Astrocyte of the spinal cord (primary cell): Measurements from ENCODE around the gene DPH1.

Source experiments
- DNase-seq: peaks from one replicate; pipeline ENCODE4 v3.0.0; 2011; ENCODE audit warnings: low read depth, low spot score
- H3K4me3 ChIP-seq: 2 replicates; pipeline ENCODE4 v1.5.1; 2011; ENCODE audit warnings: low read depth, mild to moderate bottlenecking, low read length, moderate library complexity
- in situ Hi-C: cut with HindIII; loops from 2 replicates; pipeline ENCODE4 v1.10.0; 2017; ENCODE audit warnings: low sequenced_read_pairs
- TF ChIP-seq, protein P1 (sequence below): IDR thresholded peaks from 2 replicates; pipeline ENCODE4 v1.5.1; 2012; ENCODE audit warnings: low read depth, mild to moderate bottlenecking, low read length, inconsistent platforms

The DPH1 gene

DNA sequence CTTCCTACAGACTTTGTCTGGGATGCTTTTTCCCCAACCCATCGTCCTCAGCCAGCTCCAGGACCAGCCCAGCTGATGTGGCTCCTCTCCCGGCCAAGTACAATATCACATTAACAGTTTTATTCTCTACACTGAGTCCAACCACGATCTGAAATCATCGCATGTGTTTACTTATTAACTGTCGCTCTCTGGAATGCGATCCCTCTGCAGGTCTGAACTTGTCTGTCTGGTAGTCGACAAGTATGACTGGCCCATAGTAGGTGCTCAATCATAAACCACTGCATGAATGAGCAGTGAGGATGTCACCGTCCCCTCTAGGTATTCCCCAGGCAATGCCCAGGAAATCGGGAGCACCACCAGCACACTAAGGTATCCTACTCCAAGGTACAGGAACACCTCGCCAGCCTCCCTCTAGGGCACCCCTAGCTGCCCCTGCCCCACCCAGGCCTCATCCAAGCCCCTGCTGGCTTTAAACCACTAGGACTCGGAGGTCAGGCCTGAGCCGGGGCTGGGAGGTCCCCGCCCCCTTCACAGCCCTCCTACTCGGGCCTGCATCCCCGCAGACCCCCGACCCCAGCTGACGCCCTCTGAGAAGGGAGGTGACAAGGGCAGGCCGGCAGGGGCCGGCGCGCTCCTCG, 32.5 kb upstream of the DPH1 start:
- DNase-seq, result no peak
- TF ChIP-seq, protein P1, sequence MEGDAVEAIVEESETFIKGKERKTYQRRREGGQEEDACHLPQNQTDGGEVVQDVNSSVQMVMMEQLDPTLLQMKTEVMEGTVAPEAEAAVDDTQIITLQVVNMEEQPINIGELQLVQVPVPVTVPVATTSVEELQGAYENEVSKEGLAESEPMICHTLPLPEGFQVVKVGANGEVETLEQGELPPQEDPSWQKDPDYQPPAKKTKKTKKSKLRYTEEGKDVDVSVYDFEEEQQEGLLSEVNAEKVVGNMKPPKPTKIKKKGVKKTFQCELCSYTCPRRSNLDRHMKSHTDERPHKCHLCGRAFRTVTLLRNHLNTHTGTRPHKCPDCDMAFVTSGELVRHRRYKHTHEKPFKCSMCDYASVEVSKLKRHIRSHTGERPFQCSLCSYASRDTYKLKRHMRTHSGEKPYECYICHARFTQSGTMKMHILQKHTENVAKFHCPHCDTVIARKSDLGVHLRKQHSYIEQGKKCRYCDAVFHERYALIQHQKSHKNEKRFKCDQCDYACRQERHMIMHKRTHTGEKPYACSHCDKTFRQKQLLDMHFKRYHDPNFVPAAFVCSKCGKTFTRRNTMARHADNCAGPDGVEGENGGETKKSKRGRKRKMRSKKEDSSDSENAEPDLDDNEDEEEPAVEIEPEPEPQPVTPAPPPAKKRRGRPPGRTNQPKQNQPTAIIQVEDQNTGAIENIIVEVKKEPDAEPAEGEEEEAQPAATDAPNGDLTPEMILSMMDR, result no peak
- H3K4me3 ChIP-seq, result no peak overlapping the region
- in situ Hi-C loops, result no loop called here

DNA sequence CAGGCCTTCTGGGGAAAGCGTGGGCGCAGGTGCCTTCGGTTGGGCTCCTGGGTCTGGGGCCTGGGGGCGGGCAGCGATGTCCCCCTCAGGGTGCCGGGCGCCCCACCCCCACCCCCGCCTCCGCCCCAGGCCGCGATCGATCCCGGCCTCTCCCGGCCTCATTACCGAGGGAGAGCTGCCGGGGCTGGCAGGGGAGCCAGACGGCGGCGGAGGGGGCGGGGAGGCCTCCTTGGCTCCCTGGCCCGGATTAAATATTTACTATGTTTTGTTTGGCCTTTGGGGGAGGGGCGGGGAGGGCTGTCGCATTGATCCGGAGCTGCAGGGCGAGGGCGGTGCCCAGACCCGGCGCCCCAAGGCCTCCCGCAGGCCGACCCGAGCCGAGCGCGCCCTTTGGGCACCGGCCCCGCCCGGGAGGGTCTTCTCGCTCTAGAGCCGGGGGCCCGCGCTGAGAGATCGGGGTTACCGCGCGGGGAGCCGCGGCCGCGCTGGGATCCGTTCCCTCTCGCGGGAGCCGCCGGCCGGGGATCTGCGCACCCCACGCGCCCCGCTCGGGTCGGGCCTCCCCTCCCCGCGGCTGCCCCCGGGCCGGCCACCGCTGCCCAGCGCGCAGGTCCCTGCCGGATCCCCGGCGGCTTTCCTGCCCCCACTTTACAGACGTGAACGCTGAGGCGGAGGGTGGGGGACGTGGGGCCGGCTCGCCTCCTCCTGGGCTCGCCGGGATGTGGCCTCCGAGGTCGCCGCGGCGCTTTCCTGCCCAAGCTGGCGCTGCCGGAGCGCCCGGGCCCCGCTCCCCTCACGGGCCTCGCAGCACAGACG, 31.8 kb upstream of the DPH1 start:
- TF ChIP-seq, protein P1, result no peak
- H3K4me3 ChIP-seq, result peak overlapping the region; percentile 12
- in situ Hi-C loops, result no loop called here
- no peak for DNase-seq

DNA sequence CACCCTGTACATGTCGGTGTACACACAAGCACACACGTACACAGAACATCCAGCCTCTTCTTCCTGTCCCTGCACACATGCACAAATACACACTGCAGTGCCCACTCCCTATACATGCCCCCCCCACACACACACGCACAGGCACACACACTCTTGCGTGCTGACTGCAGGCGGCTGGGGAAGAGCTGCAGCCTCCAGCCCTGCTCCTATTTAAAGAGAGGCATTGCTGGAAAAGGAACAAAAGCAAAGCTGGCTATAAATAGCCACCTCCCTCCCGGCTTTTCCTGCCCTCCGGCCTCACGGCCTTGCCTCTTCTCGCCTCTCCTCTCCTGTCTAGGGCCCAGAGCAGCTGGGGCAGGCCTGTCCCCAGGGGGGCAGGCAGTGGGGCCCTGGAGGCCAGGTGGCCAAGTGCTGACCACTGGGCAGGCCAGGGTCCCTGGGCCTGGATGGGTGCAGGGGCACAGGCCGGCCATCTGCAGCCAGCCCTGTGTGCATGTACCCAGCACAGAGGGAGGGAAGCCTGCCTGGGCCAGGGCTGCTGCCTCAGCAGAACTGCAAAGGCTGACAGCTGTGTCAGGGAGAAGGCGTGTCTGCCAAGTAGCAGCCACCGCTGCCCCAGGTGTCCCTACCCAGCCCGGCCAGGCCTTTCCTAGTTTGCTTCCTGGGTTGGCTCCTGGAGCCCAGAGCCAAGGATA, 30.2 kb upstream of the DPH1 start:
- DNase-seq, result no peak
- H3K4me3 ChIP-seq, result no peak overlapping the region
- in situ Hi-C loops, result no loop called here
- TF ChIP-seq, protein P1, result no peak

DNA sequence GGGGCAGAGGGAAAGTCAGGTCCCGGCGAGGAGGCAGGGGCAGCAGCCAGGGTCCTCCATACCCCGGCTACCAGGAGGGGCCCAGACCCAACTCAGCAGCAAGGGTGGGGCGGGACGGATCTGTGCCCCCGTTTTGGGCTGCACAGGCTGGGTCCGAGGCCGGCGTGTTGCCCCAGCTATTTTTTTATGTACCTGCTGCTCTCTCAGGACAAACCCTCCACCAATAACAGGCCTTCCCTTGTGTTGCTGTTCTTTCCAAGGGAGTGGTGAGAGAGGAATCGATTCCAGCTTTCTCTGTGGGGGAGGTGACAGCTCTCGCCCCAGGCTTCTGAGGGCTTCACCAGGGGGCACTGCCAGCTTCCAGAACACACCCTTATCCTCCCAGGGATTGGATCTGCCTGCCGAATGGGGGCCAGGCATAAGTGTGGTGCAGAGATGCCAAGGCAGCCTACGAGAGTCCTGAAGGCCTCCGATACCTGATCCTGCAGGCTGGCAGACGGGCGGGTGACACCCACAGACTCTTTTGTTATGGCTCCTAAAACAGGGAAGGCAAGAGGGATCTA, 27.1 kb upstream of the DPH1 start:
- in situ Hi-C loops, result no loop called here
- TF ChIP-seq, protein P1, result no peak
- DNase-seq, result no peak
- H3K4me3 ChIP-seq, result no peak overlapping the region

DNA sequence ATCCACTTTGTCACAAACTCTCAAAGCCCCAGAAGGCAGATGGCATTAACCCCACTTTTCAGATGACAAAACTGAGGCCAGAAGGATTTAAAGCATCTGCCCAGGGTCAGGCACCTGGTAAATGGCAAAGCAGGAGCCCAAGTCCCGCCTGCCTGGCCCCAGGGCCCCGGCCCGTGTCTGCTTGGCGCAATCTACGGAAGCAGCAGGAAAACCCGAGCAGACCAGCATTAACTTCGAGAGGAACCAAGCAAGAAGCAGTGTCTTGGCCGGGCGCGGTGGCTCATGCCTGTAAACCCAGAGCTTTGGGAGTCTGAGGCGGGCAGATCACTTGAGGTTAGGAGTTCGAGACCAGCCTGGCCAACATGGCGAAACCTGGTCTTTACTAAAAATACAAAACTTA, 26.4 kb upstream of the DPH1 start:
- H3K4me3 ChIP-seq, result no peak overlapping the region
- TF ChIP-seq, protein P1, result no peak
- DNase-seq, result no peak
- in situ Hi-C loops, result no loop called here

DNA sequence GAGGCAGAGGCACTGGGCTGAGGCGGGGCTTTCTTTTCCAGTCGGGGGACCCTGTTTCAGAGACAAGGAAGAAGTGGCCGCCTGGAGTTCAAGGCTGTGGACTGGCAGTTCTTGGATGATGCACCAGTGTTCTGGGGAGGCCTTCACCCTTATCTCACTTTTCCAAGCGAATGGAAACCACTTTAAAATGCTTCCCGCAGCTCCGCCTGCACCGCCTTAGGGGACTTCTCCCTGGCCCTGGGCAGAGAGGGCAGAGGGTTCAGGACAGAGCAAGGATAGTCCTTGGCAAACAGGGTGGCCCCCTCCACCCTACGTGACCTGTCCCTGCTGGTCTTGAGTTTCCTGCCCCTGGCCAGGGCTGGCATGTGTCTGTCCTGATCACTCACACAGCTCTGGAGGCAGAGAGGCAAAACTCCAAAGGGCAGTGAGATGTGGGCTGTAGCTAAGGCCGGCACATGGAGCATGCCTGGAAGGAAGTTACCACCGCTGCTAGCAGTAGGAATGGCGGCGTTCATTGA, 25.5 kb upstream of the DPH1 start:
- H3K4me3 ChIP-seq, result no peak overlapping the region
- no peak for DNase-seq
- TF ChIP-seq, protein P1, result no peak
- in situ Hi-C loops, result no loop called here
